ENCODE results near the gene AVPI1. TPM values are rescaled to one million over a fixed set of nuclear protein-coding genes. Genes with fewer than 3 reads are reported as not detected.

AVPI1 gene
- total and polyA plus RNA-seq, 2 experiments from 2014 or later: 7.4 to 7.6 TPM

GRCh38 chr10:97713826-97714400, 26.9 kb upstream of the AVPI1 start:
- Mint-ChIP-seq H3K27ac (peak overlapping the region; percentile 99), H3K4me1 (peaks cover 56% of the 10 kb centered on the region), H3K27me3 (ENCODE audit: insufficient read depth, low read depth, poor library complexity) (peaks cover 17% of the 10 kb centered on the region), H3K9me3 (no peaks in the 10 kb centered on the region; the same call in 2 of the 3 replicates), H3K4me3 (peak overlapping the region; percentile 100), H3K36me3 (ENCODE audit: low read depth) (peaks cover 32% of the 10 kb centered on the region)
- Histone ChIP-seq H3K27me3 (ENCODE audit: insufficient read depth) (no peaks in the 10 kb centered on the region), H3K4me1 (ENCODE audit: insufficient read depth) (peaks cover 45% of the 10 kb centered on the region), H3K36me3 (ENCODE audit: insufficient read depth) (peaks cover 7% of the 10 kb centered on the region; the same call in 1 of the 2 replicates), H3K4me3 (peak overlapping the region; percentile 82), H3K27ac (ENCODE audit: low read depth) (peak overlapping the region; percentile 97; the same call in 1 of the 2 replicates), H3F3A (replicated peaks; ENCODE audit: low read depth) (peaks cover 23% of the 10 kb centered on the region), H4K20me1 (replicated peaks; ENCODE audit: insufficient read depth) (no peaks in the 10 kb centered on the region), H3K79me2 (replicated peaks; ENCODE audit: insufficient read depth) (peaks cover 17% of the 10 kb centered on the region), H3K4me2 (peak overlapping the region; percentile 89), H2AFZ (no peak overlapping the region), H3K9me2 (ENCODE audit: insufficient read depth) (no peaks in the 10 kb centered on the region)
- ATAC-seq (peak; percentile 40), DNase-seq (ENCODE audit: low spot score) (peak; percentile 71)
- no peak for TF ChIP-seq ZNF462 (CRISPR knock-in tag; IDR thresholded peaks at IDR 0.05)
- no peak for TF ChIP-seq STAT1 (IDR thresholded peaks at IDR 0.05; ENCODE audit: unreplicated experiment)
- peak in 1 of 2 experiments; percentile 31; a peak in 2 of 4 replicates for TF ChIP-seq CTCF (conservative IDR thresholded peaks at IDR 0.05; ENCODE audit: low read depth in 2 of 2)
- TF ChIP-seq ZNF331 (CRISPR knock-in tag; IDR thresholded peaks at IDR 0.05; ENCODE audit: low read depth): no peak
- peak; percentile 57 for TF ChIP-seq POLR2AphosphoS5 (IDR thresholded peaks at IDR 0.05; ENCODE audit: low read depth)
- TF ChIP-seq REST (IDR thresholded peaks at IDR 0.05; ENCODE audit: unreplicated experiment): no peak
- no peak for TF ChIP-seq EZH2phosphoT487 (IDR thresholded peaks at IDR 0.05; ENCODE audit: unreplicated experiment)
- no peak for TF ChIP-seq JUNB (IDR thresholded peaks at IDR 0.05; ENCODE audit: unreplicated experiment)
- no peak for TF ChIP-seq EZH2 (IDR thresholded peaks at IDR 0.05; ENCODE audit: low read depth, unreplicated experiment)
- TF ChIP-seq NANOG (IDR thresholded peaks at IDR 0.05; ENCODE audit: borderline replicate concordance): no peak
- peak; percentile 7; the same call in 1 of the 2 replicates for TF ChIP-seq ETS1 (IDR thresholded peaks at IDR 0.05)
- TF ChIP-seq ZNF114 (CRISPR knock-in tag; IDR thresholded peaks at IDR 0.05): no peak
- 0 out of 2 replicates have a peak, but pooled peaks have one; percentile 16 for TF ChIP-seq CREB1 (CRISPR knock-in tag; IDR thresholded peaks at IDR 0.05; ENCODE audit: low read depth)

All from GM23338 (cell line).